Renal cortex interstitium (tissue), 11 donors: Measurements from ENCODE around the gene DENND5A. TPM values are rescaled to one million over a fixed set of nuclear protein-coding genes. Genes with fewer than 3 reads are reported as not detected.
"Not testable (repeated sequence)": the region's sequence is repeated elsewhere in the genome, so short reads cannot be mapped to it uniquely, and the experiment has no call there.

ENCODE experiments used
- DNase-seq, 11 donors: peaks; one replicate each; pipeline ENCODE4 v3.0.0-alpha.2; 2013; ENCODE audit warnings: low read depth in 9 of 11, low spot score in 4 of 11; ENCODE audit errors: extremely low read depth in 1 of 11
- polyA plus RNA-seq, 3 donors: library from polyadenylated mRNA; unstranded; fragments of 120-200 nt; gene quantifications; one replicate each; pipeline ENCODE4 v1.2.1, GENCODE V29; 2013; ENCODE audit not compliant: insufficient read length in 3 of 3

Gene DENND5A
- polyA plus RNA-seq, 3 donors: 83.9 to 99.4 (median 91.4) TPM

DNA sequence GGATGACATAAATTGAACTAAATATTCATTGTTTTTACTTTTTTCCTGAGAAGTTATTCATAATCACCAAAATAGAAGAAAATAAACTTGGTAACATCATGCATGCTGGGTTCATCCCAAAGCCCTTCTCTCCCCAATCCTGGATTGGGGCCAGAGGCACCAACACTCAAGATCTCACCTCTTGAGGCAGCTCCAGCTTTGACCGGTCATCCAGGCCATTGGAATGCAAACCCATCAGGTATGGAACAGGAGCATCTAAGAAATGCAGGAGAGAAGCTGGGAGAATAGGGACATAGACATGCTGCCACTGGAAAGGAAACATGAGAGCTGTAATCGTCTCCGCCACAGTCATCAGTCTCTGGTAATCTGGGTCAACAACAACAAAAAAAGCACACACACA, 71.8 kb downstream of the DENND5A start:
- no peak for DNase-seq

- no peak for DNase-seq
Measured at GRCh38 chr11:9192561-9192960, 72.6 kb downstream of the DENND5A start.

- not testable (repeated sequence) for DNase-seq
Measured at GRCh38 chr11:9190326-9191016, 74.7 kb downstream of the DENND5A start.

GRCh38 chr11:9188860-9189259, 76.3 kb downstream of the DENND5A start:
- not testable (repeated sequence) for DNase-seq

GRCh38 chr11:9187616-9188015, 77.5 kb downstream of the DENND5A start:
- no peak for DNase-seq

DNA sequence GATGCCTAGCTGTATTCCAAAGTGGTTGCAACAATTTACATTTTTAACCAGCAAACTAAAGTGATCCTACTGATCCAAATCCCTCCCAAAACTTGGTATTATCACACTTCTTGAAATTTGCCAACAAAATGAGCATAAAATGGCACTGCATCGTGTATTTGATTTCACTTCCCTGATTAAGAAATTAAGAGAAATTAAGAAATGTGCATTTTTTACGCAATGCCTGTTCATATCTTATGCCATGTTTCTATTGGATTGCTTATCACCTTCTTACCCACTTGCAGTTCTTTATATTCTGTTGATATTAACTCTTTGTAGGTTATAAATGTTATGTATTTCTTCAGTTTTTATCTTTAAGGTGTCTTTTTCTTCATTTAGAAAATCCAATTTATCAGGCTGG, 80.6 kb downstream of the DENND5A start:
- DNase-seq: no peak

DNA sequence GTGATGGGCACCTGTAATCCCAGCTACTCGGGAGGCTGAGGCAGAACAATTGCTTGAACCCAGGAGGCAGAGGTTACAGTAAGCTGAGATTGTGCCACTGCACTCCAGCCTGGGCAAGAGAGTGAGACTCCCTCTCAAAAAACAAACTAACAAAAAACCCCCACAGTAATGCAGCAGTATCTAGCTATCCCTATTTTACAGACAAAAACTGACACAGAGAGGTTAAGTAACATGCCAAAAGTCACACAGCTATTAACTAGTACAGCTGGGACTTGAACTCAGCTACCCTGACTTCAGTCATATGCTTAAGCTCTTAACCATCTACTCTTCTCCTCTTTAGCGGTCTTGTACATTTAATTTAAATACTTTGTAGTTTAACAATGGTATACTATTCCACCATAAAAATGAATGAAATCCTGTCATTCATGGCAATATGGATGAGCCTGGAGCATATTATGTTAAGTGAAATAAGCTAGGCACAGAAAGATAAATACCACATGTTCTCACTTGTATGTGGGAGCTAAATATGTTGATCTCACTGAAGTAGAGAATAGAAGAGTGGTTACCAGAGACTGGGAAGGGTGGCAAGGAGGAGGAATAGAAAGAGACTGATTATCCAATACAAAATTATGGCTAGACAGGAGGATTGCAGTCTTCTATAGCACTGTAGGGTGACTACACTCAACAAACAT, 82.8 kb downstream of the DENND5A start:
- DNase-seq: no peak

DNA sequence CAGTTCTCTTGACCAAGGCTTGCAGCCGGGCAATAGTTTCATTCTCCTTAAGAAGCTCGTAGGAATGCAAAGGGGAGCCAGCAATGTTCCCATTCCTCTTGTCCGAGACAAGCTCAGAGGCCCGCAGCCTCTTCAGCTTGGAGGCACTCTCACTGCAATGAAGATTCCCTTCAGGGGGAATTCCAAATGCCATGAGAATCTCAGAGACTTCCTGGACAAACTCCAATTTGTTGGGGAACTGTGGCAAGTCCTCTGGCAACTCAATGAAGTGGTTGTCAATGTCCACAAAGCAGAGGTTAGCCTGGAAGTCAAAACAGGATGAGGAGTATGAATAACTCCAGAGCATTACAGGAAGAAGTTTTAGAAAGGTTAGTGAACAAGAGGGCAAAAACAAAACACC, 84.4 kb downstream of the DENND5A start:
- no peak for DNase-seq

- no peak for DNase-seq
Measured at GRCh38 chr11:9179141-9179540, 86.0 kb downstream of the DENND5A start.

- DNase-seq: no peak
Measured at GRCh38 chr11:9178716-9179115, 86.4 kb downstream of the DENND5A start.

GRCh38 chr11:9177438-9178091, 87.6 kb downstream of the DENND5A start:
- DNase-seq: no peak

- DNase-seq: no peak
Measured at GRCh38 chr11:9176550-9176949, 88.6 kb downstream of the DENND5A start.

DNA sequence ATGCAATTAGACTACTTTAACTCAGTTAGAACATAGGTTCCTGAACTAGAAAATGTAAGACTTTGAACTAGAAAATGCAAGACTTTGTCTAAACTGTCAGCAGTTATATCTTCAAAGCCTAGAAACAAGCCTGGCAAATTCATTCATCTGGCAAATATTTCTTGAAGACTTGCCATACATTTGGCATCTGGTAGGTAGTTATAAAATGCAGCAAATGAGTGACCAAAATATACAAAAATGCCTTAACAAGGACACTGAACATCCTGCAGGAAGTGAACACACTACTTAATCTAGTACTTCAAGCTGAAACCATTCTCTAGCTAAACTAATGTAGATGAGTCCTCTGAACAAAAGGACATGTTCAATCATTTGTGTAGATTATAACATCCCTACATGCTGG, 89.0 kb downstream of the DENND5A start:
- no peak for DNase-seq

GRCh38 chr11:9172389-9172788, 92.8 kb downstream of the DENND5A start:
- DNase-seq: no peak

GRCh38 chr11:9170450-9170849, 94.7 kb downstream of the DENND5A start:
- DNase-seq: no peak

DNA sequence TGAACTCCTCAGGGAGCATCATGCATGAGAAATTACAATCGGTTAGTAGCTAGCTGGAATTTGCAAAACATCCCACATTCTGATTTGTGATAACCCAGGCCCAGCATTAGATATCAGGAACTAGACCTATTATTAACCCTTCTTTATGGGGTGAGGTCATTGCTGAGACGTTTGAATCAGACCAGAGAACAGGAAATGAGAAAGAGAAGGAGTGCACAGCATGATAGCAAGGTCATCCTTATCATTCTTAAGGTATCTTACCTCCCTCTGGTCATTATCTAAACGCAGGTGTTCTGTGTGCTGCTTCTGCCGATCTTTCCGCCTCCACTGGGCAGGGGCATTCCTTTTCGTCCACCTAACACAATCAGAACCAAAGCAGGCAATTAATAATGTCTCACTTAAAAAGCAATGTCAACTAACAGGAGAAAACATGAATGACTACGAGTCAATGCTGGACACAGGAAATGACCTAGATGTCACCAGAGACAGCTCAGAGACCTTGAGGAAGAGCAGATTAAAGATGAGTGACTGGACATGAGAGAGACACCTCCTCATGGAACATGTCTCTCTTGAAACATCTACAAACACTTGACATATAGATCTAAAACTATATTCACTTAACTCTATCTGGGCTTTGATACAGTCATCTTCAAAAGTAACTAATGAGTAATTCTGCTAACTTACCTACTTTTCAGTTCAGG, 95.4 kb downstream of the DENND5A start:
- no peak for DNase-seq

DNA sequence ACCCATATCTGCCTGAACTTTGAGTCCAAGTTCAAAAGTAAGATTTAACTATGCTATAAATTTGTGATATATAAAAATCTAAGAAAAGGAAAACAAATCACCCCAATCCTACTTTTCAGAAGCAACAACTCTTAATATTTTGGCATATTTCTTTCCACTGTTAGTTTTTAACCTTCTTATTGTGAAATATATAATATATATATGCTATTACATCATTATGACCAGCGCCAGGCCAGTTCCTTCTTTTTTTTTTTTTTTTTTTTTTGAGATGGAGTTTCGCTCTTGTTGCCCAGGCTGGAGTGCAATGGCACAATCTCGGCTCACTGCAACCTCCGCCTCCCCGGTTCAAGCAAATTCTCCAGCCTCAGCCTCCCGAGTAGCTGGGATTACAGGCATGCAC, 103.2 kb downstream of the DENND5A start:
- not testable (repeated sequence) for DNase-seq

GRCh38 chr11:9160166-9160565, 105.0 kb downstream of the DENND5A start:
- no peak for DNase-seq

- no peak for DNase-seq
Measured at GRCh38 chr11:9158898-9159391, 106.2 kb downstream of the DENND5A start.

- no peak for DNase-seq
Measured at GRCh38 chr11:9155930-9156329, 109.2 kb downstream of the DENND5A start.
